ENCODE data around the gene HEBP1.

Gene HEBP1

DNA sequence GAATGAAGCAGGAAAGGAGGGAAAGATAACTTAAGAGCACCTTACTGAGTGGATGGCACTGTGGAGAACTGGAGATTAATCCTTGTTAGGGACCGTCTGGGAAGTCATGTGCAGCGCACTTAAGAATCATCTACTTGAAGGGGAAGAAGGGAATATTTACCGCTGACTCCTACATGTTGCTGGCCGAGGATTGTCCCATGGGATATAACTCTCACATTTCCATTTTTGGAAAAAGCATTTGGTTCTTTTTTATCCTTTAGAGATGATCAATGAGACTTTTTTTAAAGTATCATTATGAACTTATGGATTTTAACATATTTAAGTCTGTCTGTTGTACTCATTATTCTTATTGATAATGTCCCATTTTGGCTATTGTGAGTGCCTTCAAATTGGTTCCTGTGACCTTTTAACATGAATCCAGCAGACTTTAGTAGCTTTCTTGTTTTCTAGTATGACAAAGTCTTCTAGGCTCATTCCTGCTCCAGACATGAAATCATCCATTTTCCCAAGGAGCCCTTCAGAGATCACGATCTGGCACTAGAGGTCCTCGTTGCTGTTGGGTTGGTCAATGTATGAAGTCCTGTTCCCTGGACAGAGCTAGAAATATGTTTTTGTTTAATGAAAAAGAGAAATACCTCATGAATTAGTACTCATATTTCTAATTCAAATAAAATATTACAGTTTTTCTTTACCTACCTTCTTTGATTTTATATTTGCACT lies 23.9 kb upstream of the HEBP1 start:
- FAIRE-seq, result no peak

- FAIRE-seq, result no peak
Measured at GRCh38 chr12:13022851-13023271, 22.8 kb upstream of the HEBP1 start.

GRCh38 chr12:13011098-13011497 lies 11.0 kb upstream of the HEBP1 start:
- no peak for FAIRE-seq

- FAIRE-seq, result no peak
Measured at GRCh38 chr12:13008741-13009380, 8.8 kb upstream of the HEBP1 start.

DNA sequence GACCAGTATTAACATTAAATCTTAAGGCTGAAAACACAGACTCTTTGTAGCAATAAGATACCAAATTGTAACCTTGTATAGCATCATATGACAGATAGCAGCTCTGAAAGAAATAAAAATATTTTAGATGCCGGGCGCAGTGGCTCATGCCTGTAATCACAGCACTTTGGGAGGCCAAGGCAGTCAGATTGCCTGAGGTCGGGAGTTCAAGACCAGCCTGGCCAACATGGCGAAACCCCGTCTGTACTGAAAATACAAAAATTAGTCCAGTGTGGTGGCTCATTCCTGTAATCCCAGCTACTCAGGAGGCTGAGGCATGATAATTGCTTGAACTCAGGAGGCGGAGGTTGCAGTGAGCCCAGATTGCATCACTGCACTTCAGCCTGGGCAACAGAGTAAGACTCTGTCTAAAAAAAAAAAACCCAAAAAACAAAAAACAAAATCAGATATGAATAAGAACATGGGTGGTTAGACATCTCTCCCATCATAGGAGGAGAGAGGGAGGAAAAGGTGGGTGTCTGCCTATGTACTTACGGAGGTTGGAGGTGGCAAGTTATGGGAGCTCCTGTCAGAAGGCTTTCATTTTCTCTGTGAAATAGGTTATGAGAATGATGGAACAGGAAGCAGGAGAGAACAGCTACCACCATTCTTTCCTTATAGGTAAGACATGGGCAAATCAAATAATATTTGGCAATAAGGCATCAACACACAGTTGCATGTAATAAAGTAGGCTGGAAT lies 7.6 kb upstream of the HEBP1 start:
- FAIRE-seq, result no peak

DNA sequence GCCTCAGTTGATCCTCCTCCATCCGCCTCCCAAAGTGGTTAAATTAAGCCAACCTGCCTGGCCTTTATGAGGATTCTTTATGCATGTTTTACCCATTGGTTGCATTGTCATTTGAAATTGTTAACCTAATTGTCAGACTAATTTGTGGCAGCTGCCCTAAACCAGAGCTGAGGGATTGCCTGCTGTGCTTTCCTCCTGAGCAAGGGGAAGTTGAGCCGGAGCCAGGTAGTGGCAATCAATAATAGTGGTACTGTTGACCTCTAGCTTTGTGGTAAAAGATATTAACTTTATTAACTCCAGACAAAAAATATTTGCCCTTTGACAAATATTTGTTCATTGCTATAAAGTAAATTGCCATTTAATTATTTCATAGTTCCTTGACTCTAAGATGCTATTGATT lies 5.6 kb upstream of the HEBP1 start:
- FAIRE-seq, result no peak

GRCh38 chr12:13004986-13005385 lies 4.9 kb upstream of the HEBP1 start:
- FAIRE-seq, result no peak

DNA sequence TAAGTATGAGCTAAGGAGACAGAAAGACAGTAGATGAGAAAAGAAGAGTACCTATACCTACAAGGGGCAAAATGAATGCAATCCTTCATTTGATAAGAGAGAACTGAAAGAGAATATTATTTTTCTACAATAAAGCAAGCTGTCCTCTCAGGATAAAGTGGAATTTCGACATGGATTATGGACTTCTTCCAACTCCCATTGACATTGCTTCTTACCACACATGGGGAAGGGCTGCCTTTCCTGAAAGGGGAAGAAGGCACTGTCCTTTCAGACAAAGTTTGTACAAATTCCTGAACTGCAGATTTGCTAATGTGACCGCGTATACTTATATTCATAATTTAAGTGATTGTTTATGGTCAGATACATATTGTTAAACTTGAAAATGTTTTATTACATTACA lies 4.3 kb upstream of the HEBP1 start:
- no peak for FAIRE-seq

GRCh38 chr12:13002301-13003097 lies 2.4 kb upstream of the HEBP1 start:
- no peak for FAIRE-seq

- no peak for FAIRE-seq
Measured at GRCh38 chr12:13001775-13002040, 1.6 kb upstream of the HEBP1 start.

DNA sequence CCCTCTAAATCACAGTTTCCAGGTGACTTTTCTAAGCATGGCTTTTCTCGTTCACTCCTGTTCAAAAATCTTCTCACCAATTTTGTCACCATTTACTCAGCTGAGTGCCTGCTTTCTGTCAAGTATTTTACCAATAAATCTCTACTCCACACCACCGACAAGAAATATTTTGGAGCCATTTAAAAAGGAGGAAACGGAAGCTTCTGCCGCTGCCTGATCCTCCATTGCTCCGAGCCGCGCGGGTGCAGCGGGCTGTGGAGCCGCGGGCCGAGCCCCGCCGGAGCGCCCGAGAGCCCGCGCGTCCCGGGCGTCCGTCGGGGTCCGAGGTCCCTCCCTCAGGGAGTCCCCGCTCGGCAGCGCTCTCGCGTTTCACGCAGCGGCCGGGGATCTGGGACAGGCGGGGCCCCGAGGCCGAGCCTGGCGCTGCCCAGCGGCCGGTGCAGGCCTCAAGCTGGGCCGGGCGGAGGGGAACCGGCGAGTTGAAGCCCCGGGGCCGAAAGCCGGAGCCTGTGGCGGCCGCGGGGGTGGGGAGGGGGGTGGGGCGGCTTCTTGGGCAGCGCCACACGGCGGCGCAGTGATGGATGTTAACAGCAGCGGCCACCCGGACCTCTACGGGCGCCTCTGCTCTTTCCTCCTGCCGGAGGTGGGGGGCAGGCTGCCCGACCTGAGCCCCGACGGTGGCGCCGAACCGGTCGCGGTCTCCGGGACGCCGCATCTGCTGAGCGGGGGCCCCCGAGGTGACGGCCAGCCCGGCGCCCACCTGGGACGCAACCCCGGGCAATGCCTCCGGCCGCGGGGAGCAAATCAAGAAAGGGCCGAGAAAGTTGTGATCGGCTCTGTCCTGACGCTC lies 1.1 kb upstream of the HEBP1 start:
- FAIRE-seq, result no peak

GRCh38 chr12:13000616-13000924 lies 505 bp upstream of the HEBP1 start:
- FAIRE-seq, result no peak

GRCh38 chr12:12999271-12999958 lies 650 bp downstream of the HEBP1 start:
- FAIRE-seq, result no peak

GRCh38 chr12:12998248-12998647 lies 1.8 kb downstream of the HEBP1 start:
- FAIRE-seq, result no peak

GRCh38 chr12:12997734-12998133 lies 2.3 kb downstream of the HEBP1 start:
- FAIRE-seq, result no peak

GRCh38 chr12:12997156-12997555 lies 2.9 kb downstream of the HEBP1 start:
- FAIRE-seq, result no peak

GRCh38 chr12:12996209-12996608 lies 3.9 kb downstream of the HEBP1 start:
- no peak for FAIRE-seq

DNA sequence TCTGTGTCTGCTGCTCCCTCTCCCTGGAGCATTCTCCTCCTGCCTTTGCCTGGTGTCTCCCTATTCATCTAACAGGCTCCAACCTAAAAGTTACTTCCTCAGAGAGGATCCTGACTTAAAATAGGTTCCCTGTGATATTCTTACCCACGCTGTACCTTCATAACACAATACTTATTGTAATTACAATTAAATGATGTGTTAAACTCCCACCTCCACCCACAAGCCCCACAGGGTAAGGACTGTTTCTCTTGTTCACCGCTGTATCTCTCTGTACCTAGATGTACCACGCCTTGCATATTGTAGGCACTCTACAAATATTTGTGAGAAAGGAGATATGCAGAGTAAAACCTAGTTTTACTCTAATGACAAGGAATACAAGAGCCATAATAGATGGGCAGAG lies 5.0 kb downstream of the HEBP1 start:
- no peak for FAIRE-seq

GRCh38 chr12:12993367-12993766 lies 6.7 kb downstream of the HEBP1 start:
- FAIRE-seq, result no peak

GRCh38 chr12:12992418-12993130 lies 7.5 kb downstream of the HEBP1 start:
- no peak for FAIRE-seq

Data from colon (tissue), 2 donors.